GM12892 (cell line): ENCODE data around the gene DGKB.

Experiments
- POLR2A ChIP-seq: IDR thresholded peaks from 2 replicates; pipeline ENCODE4 v1.6.1; 2011; ENCODE audit warnings: low read depth, low read length, control low read depth
- POLR2AphosphoS5 ChIP-seq: IDR thresholded peaks from 2 replicates; pipeline ENCODE4 v1.6.1; 2011; ENCODE audit warnings: low read depth, low read length, control low read depth

- TF ChIP-seq POLR2A: no peak
- TF ChIP-seq POLR2AphosphoS5: no peak
Observed at GRCh38 chr7:14825912-14826311, 76.6 kb downstream of the DGKB start.
